GM04504 (cell line): ENCODE results near the gene LRRC27.
A peak's percentile ranks its signal among the peaks of the same experiment; 100 is the strongest.

ENCODE experiments used
- DNase-seq: peaks from one replicate; pipeline ENCODE4 v3.0.0-alpha.2; 2012; ENCODE audit warnings: low read depth

LRRC27 gene

DNA sequence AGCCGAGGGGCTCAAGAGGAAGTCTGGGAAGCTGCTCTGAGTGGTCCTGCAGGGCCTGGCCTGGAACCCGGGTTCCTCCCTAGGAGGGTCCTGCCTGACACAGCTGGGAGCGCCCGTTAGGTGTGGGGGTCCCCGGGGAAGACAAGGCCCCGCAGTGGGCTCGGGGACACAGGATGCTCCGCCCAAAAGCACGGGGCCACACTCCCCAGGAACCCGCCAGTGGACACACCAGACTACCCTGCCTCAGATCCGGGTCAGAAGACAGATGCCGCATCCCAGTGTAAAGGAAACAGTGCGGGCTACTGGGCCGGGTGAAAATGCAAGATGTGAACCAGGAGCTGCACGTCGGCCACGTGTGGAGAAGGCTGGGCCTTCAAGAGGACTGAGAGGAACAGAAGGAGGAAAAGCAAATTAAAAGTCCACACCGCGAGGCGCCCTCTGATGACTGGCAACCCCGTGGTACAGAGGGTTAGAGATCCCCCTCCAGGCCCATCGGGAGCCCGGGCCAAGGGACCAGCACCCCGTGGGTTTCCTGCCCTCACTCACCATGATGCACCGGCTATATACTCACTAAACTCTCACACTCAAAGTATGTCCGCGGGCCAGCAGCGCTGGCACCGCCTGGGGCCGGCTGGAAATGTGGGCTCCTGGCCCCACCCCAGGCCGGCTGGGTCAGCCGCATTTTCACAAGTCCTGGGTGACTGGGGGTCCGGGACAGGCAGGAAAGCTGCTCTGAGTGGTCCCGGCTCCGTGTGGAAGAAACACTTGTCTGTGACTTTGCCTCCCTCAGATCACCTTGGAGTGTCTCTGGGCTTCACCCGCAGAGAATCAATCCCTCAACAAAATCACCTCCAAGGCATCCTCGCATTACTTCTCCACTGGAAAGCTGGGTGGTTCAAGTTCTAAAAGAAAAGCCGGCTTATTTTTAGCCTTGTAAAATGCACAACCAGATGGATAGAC is 30.3 kb upstream of the LRRC27 start:
- DNase-seq: no peak

- no peak for DNase-seq
Observed at GRCh38 chr10:132302421-132303310, 29.3 kb upstream of the LRRC27 start.

GRCh38 chr10:132303361-132304115 is 28.5 kb upstream of the LRRC27 start:
- DNase-seq: no peak

DNA sequence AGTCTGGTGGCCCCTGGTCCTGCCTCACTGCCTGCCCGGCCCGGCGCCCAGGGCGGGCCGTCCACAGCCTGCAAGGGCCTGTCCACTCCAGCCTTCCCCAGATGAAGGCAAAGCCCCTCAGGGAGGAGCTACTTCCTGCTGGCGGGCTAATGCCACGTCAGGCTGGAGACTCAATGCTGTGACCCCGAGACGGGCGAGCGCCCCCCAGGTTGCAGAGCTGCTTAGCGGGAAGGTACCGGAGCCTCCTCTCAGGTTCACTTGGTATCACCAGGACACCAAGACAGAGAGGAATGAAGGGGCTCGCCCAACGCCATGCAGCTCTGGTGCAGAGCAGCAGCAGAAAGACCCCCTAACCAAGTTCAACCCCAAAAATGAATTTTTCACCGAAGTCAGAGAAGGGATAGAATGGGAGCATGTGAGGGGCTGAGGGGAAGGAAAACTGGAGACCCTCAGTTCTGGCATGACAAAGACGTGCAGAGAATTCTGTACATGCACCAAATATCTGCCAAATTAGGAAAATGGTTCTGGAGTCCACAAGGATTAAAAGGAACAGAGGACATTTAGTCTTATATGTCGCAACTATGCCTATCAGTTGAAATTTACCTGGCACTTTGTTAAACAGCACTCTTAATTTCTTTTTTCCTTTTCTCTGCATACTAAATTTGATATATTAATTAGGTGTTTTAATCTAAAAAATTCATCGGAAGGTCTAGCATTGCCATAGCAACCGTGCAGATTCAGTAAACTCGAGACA is 27.1 kb upstream of the LRRC27 start:
- no peak for DNase-seq

- no peak for DNase-seq
Observed at GRCh38 chr10:132305654-132306342, 26.2 kb upstream of the LRRC27 start.

- no peak for DNase-seq
Observed at GRCh38 chr10:132306343-132306685, 25.7 kb upstream of the LRRC27 start.

DNA sequence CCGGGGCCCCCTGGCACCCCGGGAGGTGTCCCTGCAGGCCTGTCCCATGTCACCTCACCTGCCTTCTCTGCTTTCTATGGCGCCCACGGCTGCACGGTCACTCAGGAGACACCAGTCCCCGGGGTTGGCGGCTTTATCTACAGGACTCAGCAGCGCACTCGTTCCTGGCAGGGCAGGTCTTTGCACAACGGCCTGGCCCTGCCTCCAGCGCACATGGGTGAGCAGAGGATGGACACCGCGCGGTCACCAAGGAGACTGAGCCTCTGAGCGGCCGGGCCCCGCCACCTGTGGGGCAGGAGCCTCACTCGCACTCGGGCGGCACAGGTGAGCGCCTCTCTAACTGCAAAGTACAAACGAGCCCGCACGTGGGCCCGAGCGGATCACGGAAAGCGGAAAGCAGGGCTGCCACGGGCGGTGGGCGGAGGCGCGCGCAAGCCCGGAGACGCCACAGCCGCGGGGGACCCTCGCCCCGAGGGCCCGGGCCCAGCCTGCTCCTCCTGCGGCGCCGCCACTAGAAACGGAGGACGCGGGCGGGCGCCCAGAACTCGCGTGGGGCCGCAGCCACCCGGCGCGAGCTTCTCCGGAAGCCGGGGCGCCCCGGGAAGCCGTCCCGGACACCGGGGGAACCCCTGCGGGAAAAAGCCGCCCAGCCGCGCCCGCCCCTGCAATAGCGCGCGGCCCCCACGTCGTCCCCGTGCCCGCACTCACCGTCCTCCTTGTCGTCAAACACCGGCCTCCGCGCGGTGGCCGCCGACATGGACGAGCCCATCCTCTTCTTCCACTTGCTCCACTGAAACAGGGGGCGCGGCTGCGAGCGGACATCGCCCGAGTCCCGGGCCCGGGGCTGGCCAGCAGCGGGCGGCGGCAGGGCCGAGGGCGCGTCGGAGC is 24.9 kb upstream of the LRRC27 start:
- DNase-seq: no peak

DNA sequence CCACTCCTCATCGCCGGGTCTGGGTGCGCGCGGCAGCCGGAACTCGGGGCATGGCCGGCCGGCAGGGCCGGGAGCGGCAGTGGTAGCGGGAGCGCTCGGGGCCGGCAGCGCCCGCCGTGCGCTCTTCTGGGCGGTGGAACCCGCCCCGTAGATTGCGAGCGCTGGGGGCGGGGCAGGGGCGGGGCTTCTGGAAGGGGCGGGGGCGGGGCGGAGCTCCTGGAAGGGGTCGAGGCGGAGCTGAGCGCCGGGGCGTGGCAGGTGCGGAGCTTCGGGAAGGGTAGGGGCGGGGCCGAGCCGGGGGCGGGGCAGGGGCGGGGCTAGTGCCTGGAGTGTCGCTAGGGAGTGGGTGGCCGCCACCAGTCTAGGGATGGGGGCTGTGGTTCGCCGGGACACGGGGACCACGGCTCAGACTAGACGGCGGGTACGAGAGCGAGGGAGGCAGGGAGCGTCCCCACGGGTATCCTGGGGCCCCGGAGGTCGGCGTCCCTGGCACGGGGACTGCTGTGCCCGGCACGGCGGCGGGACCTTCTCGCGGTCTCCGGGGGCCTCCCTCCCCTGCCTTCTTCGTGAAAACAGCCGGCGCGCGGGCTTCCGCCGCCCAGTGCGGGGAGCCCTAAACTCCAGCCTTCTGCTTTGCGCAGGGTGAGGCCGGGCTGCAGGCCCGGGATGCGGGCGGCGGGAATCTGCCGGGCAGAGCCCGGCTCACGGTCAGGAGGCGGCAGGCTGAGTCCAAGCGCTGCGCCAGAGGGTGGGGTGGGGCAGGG is 24.0 kb upstream of the LRRC27 start, which contains the start of gene STK32C:
Gene STK32C (minus strand): TSS at position 128 of the 764 bp plus-strand sequence. CDS start 117 bp downstream, at position 11.
- DNase-seq: peak; percentile 74

DNA sequence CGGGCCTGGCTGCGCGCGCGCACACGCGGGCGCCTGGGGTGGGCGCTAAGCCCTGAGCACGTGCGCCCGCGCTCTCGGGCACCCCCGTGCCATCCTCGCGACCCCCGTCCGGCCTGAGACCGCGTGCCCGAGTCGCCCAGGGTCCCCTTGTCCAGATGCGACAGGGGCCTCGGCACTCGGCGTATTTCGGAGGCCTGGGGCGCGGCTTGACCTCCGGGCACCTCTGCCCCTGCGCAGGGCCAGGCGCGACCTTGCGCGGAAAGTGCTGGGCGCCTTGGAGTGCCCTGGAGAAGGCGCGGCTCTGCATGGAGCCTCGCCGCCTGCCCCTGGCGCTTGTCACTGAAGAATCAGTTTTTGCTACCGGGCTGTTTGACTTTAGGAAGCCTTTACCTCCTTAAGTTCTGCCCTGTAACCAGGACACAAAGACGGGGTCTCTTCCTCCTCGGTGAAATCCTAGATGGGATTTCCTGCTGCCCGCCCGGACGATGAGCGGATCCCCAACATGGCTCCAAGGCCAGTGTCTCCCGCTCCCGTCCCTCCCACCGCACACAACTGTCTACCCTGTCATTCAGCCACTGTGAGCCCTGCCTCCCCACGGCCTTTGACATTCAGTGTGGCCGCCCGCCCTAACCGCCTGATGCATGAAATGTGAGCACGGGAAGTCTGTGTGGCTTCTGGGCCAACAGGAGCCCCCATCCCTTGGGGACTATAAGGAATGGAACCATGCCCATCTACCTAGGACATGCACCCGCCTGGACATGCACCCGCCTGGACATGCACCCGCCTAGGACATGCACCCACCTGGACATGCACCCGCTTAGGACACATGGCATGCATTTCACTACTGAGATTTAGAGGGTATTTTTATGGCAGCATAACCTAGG is 23.2 kb upstream of the LRRC27 start:
- DNase-seq: no peak

DNA sequence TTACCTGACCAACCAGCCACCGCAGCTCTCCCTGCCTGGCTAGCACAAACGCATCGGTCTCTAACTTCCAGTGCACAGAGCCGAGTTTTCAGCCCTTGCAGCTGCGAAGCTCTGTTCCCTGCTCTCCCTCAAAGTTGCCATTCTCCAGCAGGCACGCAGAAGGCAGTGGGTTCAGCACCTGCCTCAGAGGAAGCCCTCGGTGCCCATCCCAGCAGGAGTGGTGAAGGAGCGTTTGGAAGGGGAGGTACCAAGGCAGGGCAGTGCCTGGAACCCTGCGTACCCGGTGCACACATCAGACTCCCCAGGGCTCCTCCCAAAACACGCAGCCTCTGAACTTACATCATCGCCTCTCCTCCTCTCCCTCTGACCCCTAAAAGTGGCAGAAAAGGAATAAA is 22.5 kb upstream of the LRRC27 start:
- no peak for DNase-seq

- DNase-seq: no peak
Observed at GRCh38 chr10:132309879-132310591, 22.0 kb upstream of the LRRC27 start.

GRCh38 chr10:132310701-132311337 is 21.2 kb upstream of the LRRC27 start:
- no peak for DNase-seq

DNA sequence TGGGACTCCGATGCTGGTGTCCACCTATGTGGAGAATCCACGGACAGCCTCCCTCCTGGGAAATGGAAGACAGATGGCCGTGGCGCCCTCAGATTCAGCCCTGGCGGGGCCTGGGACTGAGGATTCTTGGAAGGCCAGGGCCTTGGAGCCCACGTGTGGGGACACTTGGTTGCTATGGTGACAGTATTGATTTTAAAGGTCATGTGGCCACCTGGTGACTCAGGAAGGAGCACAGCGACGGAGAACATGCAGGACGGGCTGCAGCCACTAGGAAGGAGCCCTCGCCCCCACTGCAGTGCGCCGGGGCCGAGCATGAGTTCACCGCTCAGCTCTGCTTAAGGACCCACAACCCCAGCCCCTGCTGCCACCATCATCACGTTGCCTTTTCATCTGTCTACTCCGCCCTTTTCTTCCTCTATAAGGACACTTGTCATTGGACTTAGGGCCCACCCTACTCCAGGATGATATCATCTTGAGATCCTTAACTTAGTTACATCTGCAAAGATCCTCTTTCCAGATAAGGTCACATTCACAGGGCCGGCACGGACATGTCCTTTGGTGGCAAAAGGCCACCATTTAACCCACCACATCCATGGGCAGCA is 20.6 kb upstream of the LRRC27 start:
- DNase-seq: no peak

GRCh38 chr10:132313305-132313704 is 18.7 kb upstream of the LRRC27 start:
- no peak for DNase-seq

DNA sequence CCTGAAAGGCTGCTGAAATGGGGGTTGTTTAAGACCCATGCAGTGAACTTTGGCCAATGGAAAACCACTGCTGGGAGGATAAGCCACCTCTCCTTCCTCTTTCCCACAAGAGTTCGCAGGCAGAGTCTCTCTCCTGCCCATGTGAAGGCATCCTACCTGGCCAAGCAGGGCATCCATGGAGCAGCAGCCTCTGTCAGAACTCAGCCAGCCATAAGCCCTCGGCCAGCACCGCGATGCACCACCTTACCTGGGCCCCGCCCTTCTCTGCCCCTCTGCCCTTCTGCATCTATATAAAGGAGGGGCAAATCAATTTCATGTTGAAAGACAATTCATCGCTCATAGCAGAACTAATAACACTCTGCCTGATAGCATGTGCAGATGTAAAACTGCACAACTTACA is 18.1 kb upstream of the LRRC27 start:
- DNase-seq: no peak

GRCh38 chr10:132314336-132314735 is 17.7 kb upstream of the LRRC27 start:
- DNase-seq: no peak
